A673 (cell line): ENCODE data around the gene SLIT2. TPM values are rescaled to one million over a fixed set of nuclear protein-coding genes. Genes with fewer than 3 reads are reported as not detected.

Experiments
- BruUV-seq: library from RNA; stranded (reverse); fragments of 400-500 nt; replicated peaks from 2 replicates; lab custom pipeline; 2021; lab: Mats Ljungman, UMichigan
- CTCF ChIA-PET: fragments of 300-600 bp; sonication (Branson Sonifier 250); formaldehyde crosslinking; loops from one replicate; lab custom pipeline; 2022; ENCODE audit warnings: antibody characterized with exemption; lab: Charles Lee
- POLR2A ChIA-PET: fragments of 300-600 bp; sonication (Branson Sonifier 250); formaldehyde crosslinking; loops from one replicate; lab custom pipeline; 2022; ENCODE audit warnings: antibody characterized with exemption; ENCODE audit not compliant: low non-redundant PET; lab: Charles Lee
- DNase-seq: peaks from one replicate; pipeline ENCODE4 v3.0.0-alpha.2; 2015; ENCODE audit warnings: low spot score
- H3K27ac ChIP-seq: fragments of 200-600 bp; sonication (generic); 2 replicates; pipeline ENCODE4 v1.5.1; 2016; ENCODE audit warnings: mixed run types, low read depth, mild to moderate bottlenecking, mixed read lengths, antibody characterized with exemption, low read length; ENCODE audit not compliant: poor library complexity, severe bottlenecking
- H3K27me3 ChIP-seq: fragments of 200-600 bp; sonication (generic); replicated peaks from 2 replicates; pipeline ENCODE4 v1.6.1; 2017; ENCODE audit warnings: mixed run types, low read depth, mild to moderate bottlenecking, mixed read lengths, antibody characterized with exemption, low read length; ENCODE audit not compliant: insufficient read depth, poor library complexity
- H3K36me3 ChIP-seq: fragments of 200-600 bp; sonication (generic); 2 replicates; pipeline ENCODE4 v1.6.1; 2016; ENCODE audit warnings: mixed run types, mild to moderate bottlenecking, mixed read lengths, antibody characterized with exemption, low read length; ENCODE audit not compliant: insufficient read depth, poor library complexity, severe bottlenecking
- H3K4me1 ChIP-seq: fragments of 200-600 bp; sonication (generic); 2 replicates; pipeline ENCODE4 v1.6.1; 2017; ENCODE audit warnings: mixed run types, mild to moderate bottlenecking, mixed read lengths, antibody characterized with exemption, low read length; ENCODE audit not compliant: insufficient read depth, poor library complexity, severe bottlenecking
- H3K4me3 ChIP-seq: fragments of 200-600 bp; sonication (generic); 2 replicates; pipeline ENCODE4 v1.5.1; 2016; ENCODE audit warnings: low read depth, mixed run types, mild to moderate bottlenecking, mixed read lengths, low read length; ENCODE audit not compliant: poor library complexity, severe bottlenecking
- H3K9me3 ChIP-seq: fragments of 200-600 bp; sonication (generic); 2 replicates; pipeline ENCODE4 v1.6.1; 2016; ENCODE audit warnings: mixed run types, low read depth, mild to moderate bottlenecking, mixed read lengths, antibody characterized with exemption, low read length; ENCODE audit not compliant: poor library complexity, severe bottlenecking
- CTCF ChIP-seq: fragments of 300-800, 200-600 bp; sonication (generic); conservative IDR thresholded peaks from 2 replicates; pipeline ENCODE4 v1.5.1; 2017; ENCODE audit warnings: low read depth, mild to moderate bottlenecking, antibody characterized with exemption, low read length, moderate library complexity, mixed read lengths
- EZH2 ChIP-seq: fragments of 200-600 bp; sonication (generic); IDR thresholded peaks from 2 replicates; pipeline ENCODE4 v1.6.1; 2017; ENCODE audit warnings: borderline replicate concordance, low read depth, mild to moderate bottlenecking, mixed read lengths, antibody characterized with exemption, low read length; ENCODE audit not compliant: poor library complexity, severe bottlenecking
- intact Hi-C: fragments of 100-400 bp; cut with micrococcal nuclease; formaldehyde crosslinking; loops from one replicate; pipeline ENCODE4 v1.10.0; 2022; ENCODE audit not compliant: unreplicated experiment
- total RNA-seq: library from RNA; stranded (reverse); gene quantifications from 2 replicates; pipeline ENCODE4 v1.2.3, GENCODE V29; 2021

SLIT2 gene
- total RNA-seq, 1 experiment from 2014 or later = 70.6 TPM

- no peak for DNase-seq
- intact Hi-C loops = no loop called here
These were observed 25.1 kb downstream of the SLIT2 start for GRCh38 chr4:20276848-20277247.

GRCh38 chr4:20278195-20278594 lies 26.5 kb downstream of the SLIT2 start:
- ChIA-PET CTCF (no interaction called here), POLR2A (no interaction called here)
- TF ChIP-seq EZH2 = no peak
- TF ChIP-seq CTCF = no peak
- H3K27me3 ChIP-seq = no peaks in the 10 kb centered on the region
- H3K36me3 ChIP-seq = no peaks in the 10 kb centered on the region
- no TSS peak for BruUV-seq
- H3K4me3 ChIP-seq = no peak overlapping the region
- no peak for DNase-seq
- H3K9me3 ChIP-seq = no peaks in the 10 kb centered on the region
- H3K27ac ChIP-seq = no peak overlapping the region
- intact Hi-C loops = no loop called here
- H3K4me1 ChIP-seq = peaks cover 35% of the 10 kb centered on the region

More at GRCh38 chr4:20276848-20277247, 25.1 kb downstream of the SLIT2 start:
- POLR2A ChIA-PET = no interaction called here
- Histone ChIP-seq H3K27me3 (no peaks in the 10 kb centered on the region), H3K4me3 (no peak overlapping the region), H3K36me3 (no peaks in the 10 kb centered on the region), H3K9me3 (no peaks in the 10 kb centered on the region), H3K27ac (no peak overlapping the region), H3K4me1 (peaks cover 40% of the 10 kb centered on the region)
- no TSS peak for BruUV-seq
- TF ChIP-seq CTCF (no peak), EZH2 (no peak)
- CTCF ChIA-PET = no interaction called here

- DNase-seq = no peak
- TF ChIP-seq EZH2 = no peak
- no peak for TF ChIP-seq CTCF
- no TSS peak for BruUV-seq
- intact Hi-C loops = no loop called here
- Histone ChIP-seq H3K4me3 (no peak overlapping the region), H3K4me1 (peaks cover 42% of the 10 kb centered on the region), H3K27me3 (no peaks in the 10 kb centered on the region), H3K9me3 (no peaks in the 10 kb centered on the region), H3K27ac (no peak overlapping the region), H3K36me3 (no peaks in the 10 kb centered on the region)
- ChIA-PET POLR2A (no interaction called here), CTCF (no interaction called here)
These were observed 27.7 kb downstream of the SLIT2 start for GRCh38 chr4:20279381-20279780.
